HG03469 (cell line): ENCODE measurements around the gene WDR33.

Source experiments
- ATAC-seq: cut with Tn5 transposase; IDR thresholded peaks from one replicate; pipeline ENCODE4 v1.9.1; 2021; ENCODE audit warnings: mild to moderate bottlenecking, moderate library complexity, moderate number of reproducible peaks; ENCODE audit not compliant: unreplicated experiment

Gene WDR33

GRCh38 chr2:127675331-127676261, 135.4 kb downstream of the WDR33 start, which contains the start of gene LIMS2:
LIMS2 (minus strand) TSS chr2:127675530; CDS start chr2:127675024, 506 bp downstream.
- no peak for ATAC-seq

- ATAC-seq = no peak
These were observed 136.4 kb downstream of the WDR33 start for GRCh38 chr2:127674241-127675209.

GRCh38 chr2:127673291-127674069, 137.5 kb downstream of the WDR33 start:
- ATAC-seq = no peak

GRCh38 chr2:127672341-127673224, 138.4 kb downstream of the WDR33 start:
- ATAC-seq = no peak

DNA sequence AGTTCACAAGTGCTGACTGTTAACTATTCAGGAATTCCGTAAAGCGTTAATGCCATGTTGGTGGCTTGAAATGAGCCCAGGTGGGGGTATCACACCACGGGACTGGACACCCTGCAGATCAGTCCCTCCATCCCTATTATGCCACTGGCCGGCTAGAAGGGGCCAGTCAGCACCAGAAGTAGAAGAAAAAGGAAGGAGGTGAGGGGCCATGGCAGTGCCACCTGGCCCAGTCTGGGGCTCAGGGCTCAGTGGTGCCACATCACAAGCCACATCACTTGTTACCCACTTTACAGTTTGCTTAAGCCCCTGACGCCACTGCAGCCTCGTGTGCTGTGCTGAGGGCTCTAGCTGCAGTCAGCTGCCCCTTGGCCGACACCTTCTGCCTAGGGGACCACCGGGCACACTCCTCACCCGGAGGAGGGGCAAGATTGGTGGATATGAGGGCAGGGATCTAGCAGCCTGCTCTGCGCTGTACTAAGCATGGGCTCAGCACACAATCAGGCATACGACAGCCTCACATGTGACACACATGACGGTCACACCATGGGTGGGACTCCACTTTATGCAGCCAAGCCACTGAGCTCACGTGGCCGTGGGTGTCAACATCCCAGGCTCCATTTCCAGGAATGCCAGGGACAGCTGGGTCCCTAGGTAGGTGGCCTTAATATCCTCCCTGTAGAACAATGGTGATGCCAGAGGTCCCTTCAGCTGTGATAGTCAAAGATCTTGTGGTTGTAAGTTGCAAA, 139.2 kb downstream of the WDR33 start:
- ATAC-seq = no peak

DNA sequence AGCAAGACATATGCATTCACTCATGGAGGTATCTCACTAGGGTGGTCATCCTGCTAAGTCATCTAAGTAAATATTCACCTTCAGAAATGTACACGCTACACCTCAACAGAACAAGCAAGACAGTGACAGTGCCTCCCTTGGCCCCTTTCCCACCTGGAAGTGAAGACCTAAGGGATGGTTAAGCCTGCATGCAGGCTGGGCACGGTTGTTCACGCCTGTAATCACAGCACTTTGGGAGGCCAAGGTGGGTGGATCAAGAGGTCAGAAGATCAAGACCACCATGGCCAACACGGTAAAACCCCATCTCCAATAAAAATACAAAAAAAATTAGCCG, 140.0 kb downstream of the WDR33 start:
- ATAC-seq = no peak

DNA sequence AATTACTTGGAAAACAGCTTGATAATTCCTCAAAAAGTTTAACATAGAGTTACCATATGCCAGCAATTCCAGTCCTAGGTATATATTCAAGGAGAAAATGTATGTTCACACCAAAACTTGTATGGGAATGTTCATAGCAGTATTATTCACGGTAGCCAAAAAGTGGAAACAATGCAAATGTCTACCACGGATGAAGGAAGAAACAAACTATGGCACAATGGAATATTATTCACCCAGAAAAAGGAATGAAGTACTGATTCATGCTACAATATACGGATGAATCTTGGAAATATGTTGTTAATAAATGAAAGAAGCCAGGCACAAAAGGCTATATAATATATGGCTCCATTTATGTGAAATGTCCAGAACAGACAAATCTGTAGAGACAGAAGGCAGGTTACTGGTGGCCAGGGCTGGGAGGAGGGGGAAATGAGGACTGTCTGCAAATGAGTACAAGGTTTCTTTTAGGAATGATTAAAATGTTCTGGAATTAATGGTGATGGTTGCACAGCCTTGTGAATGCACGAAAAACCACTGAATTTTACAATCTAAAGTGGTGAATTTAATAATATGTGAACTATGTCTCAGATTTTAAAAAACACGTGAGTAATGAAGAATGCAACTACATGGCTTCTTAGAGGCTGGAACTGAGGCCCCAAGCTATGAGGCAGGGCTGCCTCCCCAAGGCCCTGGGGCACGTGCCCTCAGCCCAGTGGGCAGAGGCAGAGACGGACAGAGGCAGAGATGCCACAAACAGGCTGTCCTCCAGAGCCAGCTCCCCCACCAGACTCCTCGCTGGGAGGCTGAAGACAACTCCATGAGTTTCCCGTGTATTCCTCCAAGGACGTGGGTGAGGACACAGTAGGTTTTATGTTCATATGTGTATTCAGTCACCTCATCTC, 140.7 kb downstream of the WDR33 start:
- ATAC-seq = no peak

DNA sequence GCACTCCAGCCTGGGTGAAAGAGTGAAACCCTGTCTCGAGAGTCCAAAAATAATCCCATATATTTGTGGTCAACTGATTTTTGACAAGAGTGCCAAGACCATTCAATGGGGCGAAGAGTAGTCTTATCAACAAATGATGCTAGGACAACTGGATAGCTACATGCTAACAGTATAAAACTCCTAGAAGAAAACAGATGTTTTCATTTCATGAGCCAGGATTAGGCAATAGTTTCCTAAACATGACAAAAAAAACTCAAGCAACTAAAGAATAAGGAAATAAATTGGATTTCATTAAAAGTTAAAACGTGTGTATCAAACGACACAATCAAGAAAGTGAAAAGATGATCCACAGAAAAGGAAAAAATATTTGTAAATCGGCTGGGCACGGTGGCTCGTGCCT, 141.9 kb downstream of the WDR33 start:
- ATAC-seq = no peak

- no peak for ATAC-seq
These were observed 145.6 kb downstream of the WDR33 start for GRCh38 chr2:127665267-127665893.

DNA sequence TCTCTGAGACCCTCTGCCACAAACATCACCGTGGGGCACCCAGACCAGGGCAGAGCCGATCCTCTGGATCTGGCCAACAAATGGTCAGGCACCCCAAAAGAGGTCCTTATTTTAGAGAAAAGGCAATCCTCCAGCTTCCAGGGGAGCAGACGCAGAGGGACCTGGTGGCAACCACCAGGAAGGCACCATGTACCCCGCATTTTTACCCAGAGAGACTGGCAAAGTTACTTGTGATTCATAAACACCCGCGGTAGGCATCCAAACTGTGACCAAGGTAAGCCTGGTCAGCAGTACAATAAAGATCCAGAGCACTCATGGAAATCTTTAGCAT, 146.1 kb downstream of the WDR33 start:
- no peak for ATAC-seq

- no peak for ATAC-seq
These were observed 146.7 kb downstream of the WDR33 start for GRCh38 chr2:127664065-127664894.

DNA sequence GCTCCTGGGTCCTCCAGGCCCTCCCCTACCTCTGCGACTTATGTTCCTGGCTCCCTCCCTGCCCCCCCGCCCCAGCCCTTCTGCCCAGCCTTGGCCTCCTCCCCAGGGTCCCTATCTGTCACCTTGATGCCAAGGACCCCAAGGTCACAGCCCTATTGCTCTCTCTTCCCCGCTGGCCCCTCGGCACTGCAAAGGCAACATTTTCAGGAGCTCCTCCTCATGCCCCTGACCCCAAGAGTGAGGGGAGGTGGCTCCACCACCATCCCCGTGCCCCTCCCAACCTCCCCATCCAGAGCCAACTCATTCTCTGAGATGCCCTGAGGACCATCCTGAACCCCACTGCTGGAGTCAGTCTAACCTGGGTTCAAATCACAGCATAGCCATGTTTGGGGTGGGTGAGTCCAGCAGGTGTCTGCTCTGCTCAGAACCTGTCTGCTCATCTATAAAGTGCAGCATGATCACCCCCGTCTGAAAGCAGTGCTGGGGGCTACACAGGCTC, 147.4 kb downstream of the WDR33 start:
- no peak for ATAC-seq

DNA sequence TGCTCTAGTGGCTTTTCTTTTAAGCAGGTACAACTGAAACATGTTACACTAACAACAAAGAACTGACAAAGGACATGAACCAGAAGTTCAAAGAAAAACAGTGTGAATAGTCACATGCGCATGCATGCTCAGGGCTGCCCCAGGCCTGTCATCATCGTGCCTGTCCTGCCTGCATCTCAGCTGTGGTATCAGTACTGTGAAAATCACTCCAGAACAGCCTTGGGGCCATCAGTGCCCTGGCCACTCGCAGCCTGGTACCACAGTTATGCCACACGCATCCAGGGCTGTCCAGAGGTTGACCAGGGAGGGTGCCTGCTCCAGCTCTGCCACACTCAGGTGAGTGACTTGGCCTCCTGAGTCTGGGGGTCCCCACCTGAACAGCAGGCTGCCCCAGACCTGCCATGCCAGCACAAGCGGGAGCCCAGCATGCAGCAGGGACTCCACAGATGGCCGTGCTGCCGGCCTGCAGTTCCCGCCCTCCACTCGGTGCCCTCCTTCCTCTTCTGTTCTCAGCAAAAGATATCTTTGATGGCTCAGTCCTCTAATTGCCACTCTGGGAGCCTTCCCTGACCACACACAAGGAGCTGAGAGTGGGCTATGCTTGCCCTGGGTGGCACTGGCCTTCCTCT, 147.9 kb downstream of the WDR33 start:
- ATAC-seq = no peak

DNA sequence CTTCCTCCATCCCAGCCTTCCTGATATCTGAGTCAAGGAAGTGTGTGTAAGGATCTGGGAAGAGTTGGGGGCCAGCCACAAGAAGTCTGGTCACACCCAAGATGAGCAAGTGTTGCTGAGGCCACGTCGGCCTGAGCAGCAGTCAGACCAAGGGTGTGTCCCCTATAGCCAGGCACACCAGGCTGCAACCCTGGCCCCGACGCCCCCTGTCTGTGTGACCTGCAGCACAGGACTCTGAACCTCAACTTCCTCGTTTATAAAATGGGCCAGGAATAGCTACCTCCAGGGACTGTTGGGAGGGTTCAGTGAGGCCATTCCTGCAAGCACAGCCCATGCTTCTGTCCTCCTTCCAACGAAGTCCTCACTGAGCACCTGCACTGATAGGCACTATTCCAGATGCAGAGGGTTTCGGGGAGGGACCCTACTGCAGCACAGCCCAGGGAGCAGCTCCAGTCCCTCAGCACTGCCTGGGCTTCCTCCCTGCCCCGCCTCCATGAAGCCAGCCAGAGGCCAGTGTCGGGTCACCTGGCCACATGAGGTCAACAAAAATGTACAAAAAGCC, 148.9 kb downstream of the WDR33 start:
- no peak for ATAC-seq

DNA sequence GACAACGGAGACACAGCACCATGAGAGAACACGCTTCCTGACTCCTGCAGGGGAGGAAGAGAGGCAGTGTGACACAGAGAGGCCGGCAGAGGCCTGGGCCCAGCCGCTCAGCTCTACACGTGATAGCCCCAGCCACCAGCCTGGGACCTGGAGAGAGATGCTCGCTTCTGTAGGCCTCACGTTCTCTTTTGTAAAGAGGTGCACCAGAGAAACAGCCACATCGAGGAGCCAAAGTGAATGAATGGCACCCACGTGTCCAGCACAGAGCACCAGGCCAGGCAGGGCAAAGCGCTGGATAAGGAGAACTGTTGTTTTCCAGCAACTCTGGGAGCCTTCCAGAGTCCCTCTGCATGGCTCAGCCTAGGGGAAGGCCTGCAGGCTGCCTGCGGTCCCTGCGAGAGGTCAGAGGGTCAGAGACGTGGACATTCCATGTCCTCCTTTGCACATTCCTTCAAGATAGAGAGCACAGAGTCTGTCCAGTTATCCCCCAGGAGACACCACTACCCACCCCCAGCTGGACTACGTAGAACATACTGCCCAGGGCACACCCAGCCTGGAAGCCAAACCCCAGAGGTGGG, 149.8 kb downstream of the WDR33 start:
- no peak for ATAC-seq

GRCh38 chr2:127660291-127660578, 150.7 kb downstream of the WDR33 start:
- ATAC-seq = no peak
